B cell (primary cell): ENCODE measurements around the gene RSPO4. TPM values are rescaled to one million over a fixed set of nuclear protein-coding genes. Genes with fewer than 3 reads are reported as not detected.

ENCODE experiments used
- ATAC-seq: fragments of 200-7000 bp; cut with Tn5 transposase; one replicate; pipeline ENCODE4 v1.10.0; 2021; ENCODE audit warnings: low read depth, mild to moderate bottlenecking, moderate number of reproducible peaks, moderate library complexity
- CTCF ChIA-PET: fragments of 350-600 bp; sonication (Branson Sonifier 250); formaldehyde crosslinking; loops from one replicate; lab custom pipeline; 2021; ENCODE audit warnings: antibody characterized with exemption, inconsistent platforms; lab: Charles Lee
- POLR2A ChIA-PET: fragments of 350-600 bp; sonication (Branson Sonifier 250); formaldehyde crosslinking; loops from one replicate; lab custom pipeline; 2021; ENCODE audit warnings: antibody characterized with exemption; lab: Charles Lee
- DNase-seq: peaks from one replicate; pipeline ENCODE4 v3.0.0; 2013
- H2AFZ ChIP-seq: 2 replicates; pipeline ENCODE4 v1.6.1; 2012; ENCODE audit warnings: mild to moderate bottlenecking, low read depth, low read length; ENCODE audit not compliant: insufficient read depth, poor library complexity, severe bottlenecking
- H3K27ac ChIP-seq, 2 donors: 1 replicate in 1 of 2; 2 replicates in 1 of 2; pipeline ENCODE4 v1.5.1; 2012 to 2013; ENCODE audit warnings: low read length in 2 of 2, mild to moderate bottlenecking in 2 of 2, moderate library complexity in 1 of 2
- H3K27me3 ChIP-seq, 4 experiments: fragments of 200-600 bp in 1 of 4; sonication (generic) in 1 of 4; replicated peaks in 1 of 4; 1 replicate in 2 of 4; 2 replicates in 2 of 4; pipeline versions ENCODE4 v1.6.1 to v1.7.0; 2013 to 2016; ENCODE audit warnings: low read length in 3 of 4, mild to moderate bottlenecking in 2 of 4, mixed read lengths in 1 of 4, moderate library complexity in 1 of 4; ENCODE audit not compliant: insufficient read depth in 4 of 4, control insufficient read depth in 3 of 4; ENCODE audit errors: control extremely low read depth in 1 of 4
- H3K36me3 ChIP-seq, 2 experiments: replicated peaks in 1 of 2; 1 replicate in 1 of 2; 2 replicates in 1 of 2; pipeline versions ENCODE4 v1.6.1 to v1.7.1; 2013; ENCODE audit warnings: low read length in 1 of 2; ENCODE audit not compliant: insufficient read depth in 2 of 2, control insufficient read depth in 1 of 2; ENCODE audit errors: control extremely low read depth in 1 of 2, extremely low read depth in 1 of 2
- H3K4me1 ChIP-seq, 2 donors: fragments of 200-600 bp in 1 of 2; sonication (generic) in 1 of 2; 1 replicate in 1 of 2; 2 replicates in 1 of 2; pipeline versions ENCODE4 v1.5.1 to v1.6.1; 2013 to 2017; ENCODE audit warnings: low read length in 2 of 2; ENCODE audit not compliant: control insufficient read depth in 2 of 2, insufficient read depth in 2 of 2
- H3K4me2 ChIP-seq: replicated peaks from 2 replicates; pipeline ENCODE3; 2012; ENCODE audit warnings: mild to moderate bottlenecking, low read depth, low read length; ENCODE audit not compliant: poor library complexity, severe bottlenecking
- H3K4me3 ChIP-seq, 5 experiments: fragments of 200-600 bp in 1 of 5; sonication (generic) in 1 of 5; 1 replicate in 3 of 5; 2 replicates in 2 of 5; pipeline versions ENCODE4 v1.5.1 to v1.7.0; 2011 to 2016; ENCODE audit warnings: low read length in 4 of 5, mild to moderate bottlenecking in 4 of 5, low read depth in 2 of 5, control low read depth in 1 of 5, moderate library complexity in 1 of 5; ENCODE audit not compliant: insufficient read depth in 1 of 5; ENCODE audit errors: control extremely low read depth in 1 of 5, extremely low read depth in 1 of 5
- H3K79me2 ChIP-seq: fragments of 200-600 bp; sonication (generic); one replicate; pipeline ENCODE4 v1.6.0; 2016; ENCODE audit warnings: low read length; ENCODE audit not compliant: control insufficient read depth, insufficient read depth
- H3K9ac ChIP-seq: fragments of 200-600 bp; sonication (generic); 2 replicates; pipeline ENCODE4 v1.6.1; 2017; ENCODE audit warnings: mild to moderate bottlenecking, low read length, moderate library complexity
- H3K9me3 ChIP-seq, 3 donors: one replicate each; pipeline versions ENCODE4 v1.6.1 to v1.7.1; 2013; ENCODE audit warnings: low read length in 2 of 3; ENCODE audit not compliant: control insufficient read depth in 2 of 3, insufficient read depth in 1 of 3; ENCODE audit errors: control extremely low read depth in 1 of 3
- H4K20me1 ChIP-seq: 2 replicates; pipeline ENCODE4 v1.6.0; 2012; ENCODE audit warnings: mild to moderate bottlenecking, low read length; ENCODE audit not compliant: insufficient read depth, control insufficient read depth, poor library complexity, severe bottlenecking
- H3K27ac Mint-ChIP-seq: one replicate; pipeline ENCODE4 v1.8.0; 2021; ENCODE audit warnings: mixed read lengths
- H3K27me3 Mint-ChIP-seq: one replicate; pipeline ENCODE4 v1.8.0; 2021; ENCODE audit warnings: mixed read lengths
- H3K4me1 Mint-ChIP-seq: one replicate; pipeline ENCODE4 v1.8.0; 2021; ENCODE audit warnings: mixed read lengths
- H3K4me3 Mint-ChIP-seq: one replicate; pipeline ENCODE4 v1.8.0; 2021; ENCODE audit warnings: mixed read lengths
- H3K9me3 Mint-ChIP-seq: one replicate; pipeline ENCODE4 v1.8.0; 2022; ENCODE audit warnings: mixed read lengths; ENCODE audit not compliant: insufficient read depth
- CTCF ChIP-seq: fragments of 200-600 bp; IDR thresholded peaks from one replicate; pipeline ENCODE4 v1.8.0; 2022; ENCODE audit warnings: antibody characterized with exemption, mild to moderate bottlenecking
- EZH2 ChIP-seq: IDR thresholded peaks from 2 replicates; pipeline ENCODE4 v1.6.1; 2012; ENCODE audit warnings: borderline replicate concordance, low read depth, mild to moderate bottlenecking, moderate library complexity, low read length; ENCODE audit not compliant: insufficient read depth, poor library complexity, severe bottlenecking
- WGBS: methylation state at CpG from one replicate; pipeline ENCODE4 v1.1.5; 2013; ENCODE audit warnings: missing lambda C conversion rate; ENCODE audit not compliant: insufficient coverage; 5-methylcytosine and 5-hydroxymethylcytosine counted together
- intact Hi-C: fragments of 100-400 bp; cut with micrococcal nuclease; formaldehyde crosslinking; loops from one replicate; pipeline ENCODE4 v1.10.0; 2022
- polyA plus RNA-seq: library from polyadenylated mRNA; depleted of rRNA; stranded (reverse); fragments of >200 nt; gene quantifications from 2 replicates; pipeline ENCODE4 v1.2.3, GENCODE V29; 2012
- total RNA-seq, 2 donors: library from RNA; stranded (reverse); fragments of 120-200 nt in 1 of 2; gene quantifications; 1 replicate in 1 of 2; 2 replicates in 1 of 2; pipeline versions ENCODE4 v1.2.3 to v1.2.4, GENCODE V29; 2013 to 2022

The RSPO4 gene
- total and polyA plus RNA-seq, 2 donors (not counting 1 experiment from before 2014, with no cell fraction given), result 0.04 to 0.37 TPM

- peaks cover 57% of the 10 kb centered on the region for H3K27me3 Mint-ChIP-seq
- no peaks in the 10 kb centered on the region for H3K79me2 ChIP-seq
- no peak overlapping the region for H3K4me2 ChIP-seq
- peaks cover 4 to 5% of the 10 kb centered on the region in 2 donors for H3K4me1 ChIP-seq
- peaks cover 2% of the 10 kb centered on the region for H3K4me1 Mint-ChIP-seq
- H3K4me3 ChIP-seq, result no peak overlapping the region
- no peak overlapping the region for H3K9ac ChIP-seq
- DNase-seq (no peak), ATAC-seq (no peak)
- no peak overlapping the region for H3K27ac Mint-ChIP-seq
- H3K27ac ChIP-seq, result no peak overlapping the region
- ChIA-PET CTCF (interaction anchor here (1.0 to 3.1 kb wide), 3 partner anchors 121 to 137 kb away, joined by 3 to 15 read pairs (median 4); partner anchors contain the start of gene FAM110A), POLR2A (no interaction called here)
- H4K20me1 ChIP-seq, result no peaks in the 10 kb centered on the region
- no peak overlapping the region for H3K4me3 Mint-ChIP-seq
- H3K36me3 ChIP-seq, result no peaks in the 10 kb centered on the region
- H3K27me3 ChIP-seq, result peaks cover 0 to 24% (median 1%) of the 10 kb centered on the region in 4 experiments
- no peak for TF ChIP-seq EZH2
- TF ChIP-seq CTCF, result no peak
- intact Hi-C loops, result no loop called here
- H3K9me3 ChIP-seq, result peaks cover 0 to 12% (median 0%) of the 10 kb centered on the region in 3 donors
- no peaks in the 10 kb centered on the region for H3K9me3 Mint-ChIP-seq
- H2AFZ ChIP-seq, result no peak overlapping the region
- WGBS, result 44% methylated on average over 7 of the region's 11 CpGs
Observed at GRCh38 chr20:953742-954141, 48.4 kb downstream of the RSPO4 start.

- H3K27ac ChIP-seq, result no peak overlapping the region
- Mint-ChIP-seq H3K27ac (no peak overlapping the region), H3K4me3 (no peak overlapping the region), H3K4me1 (peaks cover 2% of the 10 kb centered on the region), H3K9me3 (no peaks in the 10 kb centered on the region), H3K27me3 (peaks cover 56% of the 10 kb centered on the region)
- CTCF ChIA-PET, result interaction anchor here (1.4 to 3.1 kb wide), 2 partner anchors 134 to 136 kb away, joined by 4 to 15 read pairs; no protein-coding TSS in a partner anchor
- DNase-seq (no peak), ATAC-seq (no peak)
- H4K20me1 ChIP-seq, result no peaks in the 10 kb centered on the region
- H3K9me3 ChIP-seq, result peaks cover 0 to 12% (median 0%) of the 10 kb centered on the region in 3 donors
- TF ChIP-seq EZH2 (no peak), CTCF (no peak)
- peaks cover 4 to 5% of the 10 kb centered on the region in 2 donors for H3K4me1 ChIP-seq
- peaks cover 0 to 19% (median 1%) of the 10 kb centered on the region in 4 experiments for H3K27me3 ChIP-seq
- H3K79me2 ChIP-seq, result no peaks in the 10 kb centered on the region
- 83% methylated on average over 7 of the region's 8 CpGs for WGBS
- no peak overlapping the region for H3K4me3 ChIP-seq
- no peak overlapping the region for H2AFZ ChIP-seq
- H3K4me2 ChIP-seq, result no peak overlapping the region
- intact Hi-C loops, result no loop called here
- H3K36me3 ChIP-seq, result no peaks in the 10 kb centered on the region
- POLR2A ChIA-PET, result no interaction called here
- no peak overlapping the region for H3K9ac ChIP-seq
Observed at GRCh38 chr20:952196-952795, 49.8 kb downstream of the RSPO4 start.
